NAMALWA (cell line): ENCODE results near the gene IGSF21.

Experiments
- DNase-seq: peaks from one replicate; pipeline ENCODE4 v3.0.0-alpha.2; 2015; ENCODE audit warnings: low spot score

IGSF21 gene

GRCh38 chr1:18263547-18264120 is 156.0 kb downstream of the IGSF21 start:
- DNase-seq = no peak

DNA sequence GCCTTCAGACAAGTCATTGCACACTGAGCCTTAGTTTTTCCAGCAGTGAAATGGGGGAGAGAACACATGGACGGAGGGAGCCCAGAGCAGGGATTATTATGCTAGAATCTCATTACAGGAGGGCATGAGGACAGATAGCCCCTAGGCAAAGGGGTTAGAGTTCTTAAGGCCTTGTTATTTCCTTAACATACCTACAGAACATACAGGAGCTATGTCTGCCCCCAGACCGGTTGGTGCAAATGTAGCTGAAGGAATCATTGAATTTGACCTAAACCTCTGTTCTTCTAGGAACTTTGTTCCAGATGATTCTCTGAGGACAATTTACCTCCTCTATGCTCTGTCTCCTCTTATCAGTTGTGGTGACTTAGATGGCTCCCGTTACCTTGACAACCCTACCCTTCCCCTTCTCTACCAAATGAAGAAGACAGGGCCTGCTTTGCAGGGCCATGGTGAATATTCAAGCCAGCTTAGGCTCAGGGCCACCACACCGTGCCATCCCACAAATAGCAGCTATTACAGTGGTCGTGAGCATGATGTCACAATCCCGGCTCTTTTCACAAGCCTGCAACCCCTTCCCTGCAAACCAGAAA is 156.9 kb downstream of the IGSF21 start:
- no peak for DNase-seq

GRCh38 chr1:18265641-18266040 is 158.0 kb downstream of the IGSF21 start:
- no peak for DNase-seq

DNA sequence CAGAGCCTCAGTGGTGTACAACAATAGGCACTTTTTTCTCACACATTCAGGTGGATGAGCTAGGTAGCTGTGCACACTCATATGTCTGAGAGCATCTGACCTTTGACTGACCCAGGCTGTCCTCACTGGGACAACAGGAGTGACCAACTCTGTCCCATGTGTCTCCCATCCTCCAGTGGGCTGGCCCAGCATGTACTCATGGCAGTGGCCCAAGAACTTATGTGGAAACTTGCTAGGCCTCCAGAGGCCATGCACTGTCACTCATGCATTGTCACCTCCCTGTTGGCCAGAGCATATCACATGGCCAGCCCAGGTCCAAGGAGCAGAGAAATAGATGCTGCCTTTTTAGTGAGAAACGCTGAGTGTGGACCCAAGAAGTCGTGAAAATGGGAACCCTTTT is 158.8 kb downstream of the IGSF21 start:
- DNase-seq = no peak

DNA sequence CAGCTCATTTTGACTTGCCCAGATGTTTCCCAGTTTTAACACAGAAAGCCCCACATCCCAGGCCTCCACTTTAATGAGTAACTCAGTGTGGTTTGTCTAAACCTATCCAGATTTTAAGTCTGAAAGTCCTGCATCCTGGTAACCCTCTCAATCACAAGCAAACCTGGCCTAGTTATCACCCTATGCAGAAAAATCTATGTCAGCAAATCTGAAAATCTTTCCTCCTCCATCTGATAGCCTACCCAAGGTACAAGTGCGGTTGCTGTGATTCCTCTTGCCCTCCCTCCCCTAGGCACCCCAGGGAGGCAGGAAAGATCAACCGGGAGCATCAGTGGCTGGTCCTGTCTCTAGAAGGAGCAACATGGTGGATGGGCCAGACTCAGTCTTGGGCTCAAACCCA is 163.7 kb downstream of the IGSF21 start:
- DNase-seq = no peak

- no peak for DNase-seq
These were observed 171.3 kb downstream of the IGSF21 start for GRCh38 chr1:18278946-18279345.

DNA sequence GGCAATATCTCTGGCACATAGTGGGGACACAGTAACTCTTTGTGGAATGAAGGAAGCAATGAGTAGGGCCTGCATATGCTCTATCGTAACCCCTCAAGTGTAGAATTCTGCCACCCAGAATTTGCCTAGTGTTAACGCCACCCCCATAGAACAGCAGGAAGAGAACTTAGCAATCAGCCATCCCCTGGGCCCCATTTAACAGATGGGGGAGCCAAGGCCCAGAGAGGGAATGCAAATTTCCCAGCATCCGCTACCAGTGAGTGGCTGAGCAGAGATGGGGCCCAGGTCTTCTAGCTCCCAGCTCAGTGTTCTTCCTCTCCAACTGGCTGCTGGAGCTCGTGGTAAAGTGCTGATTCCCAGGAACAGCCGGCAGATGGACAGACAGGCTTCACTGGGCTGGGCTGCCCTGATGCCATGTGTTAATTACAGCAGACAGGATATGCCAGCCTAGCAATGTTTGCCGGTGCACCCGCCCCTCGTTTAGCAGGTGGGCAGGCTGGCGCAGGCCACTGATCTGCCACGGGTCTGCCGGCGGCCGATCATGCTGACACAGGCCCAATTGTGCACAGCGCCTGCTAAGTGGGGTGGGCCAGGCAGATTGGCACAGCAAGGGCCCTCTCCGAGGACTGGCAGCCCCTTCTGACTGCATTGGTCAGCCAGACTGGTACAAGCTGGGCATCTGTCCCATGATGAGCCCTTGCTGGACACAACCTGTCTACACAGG is 171.9 kb downstream of the IGSF21 start:
- no peak for DNase-seq

DNA sequence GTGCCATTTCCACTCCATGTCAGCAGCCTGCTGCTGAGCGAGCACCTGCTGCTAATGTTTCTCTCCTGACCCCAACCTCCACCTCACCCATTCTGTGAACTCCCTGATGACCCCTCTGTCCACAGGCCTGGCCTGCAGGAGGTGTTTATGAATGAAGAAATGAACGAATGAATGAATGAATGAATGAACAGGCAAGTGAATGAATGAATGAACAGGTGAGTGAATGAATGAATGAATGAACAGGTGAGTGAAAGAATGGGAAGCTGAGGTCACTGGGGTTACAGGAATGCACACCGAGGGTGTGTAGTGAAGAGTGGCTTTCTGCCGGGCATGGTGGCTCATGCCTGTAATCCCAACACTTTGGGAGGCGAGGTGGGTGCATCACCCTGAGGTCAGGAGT is 173.4 kb downstream of the IGSF21 start:
- DNase-seq = no peak

GRCh38 chr1:18282851-18283600 is 175.4 kb downstream of the IGSF21 start:
- DNase-seq = no peak

GRCh38 chr1:18283601-18284385 is 176.2 kb downstream of the IGSF21 start:
- no peak for DNase-seq

- no peak for DNase-seq
These were observed 177.4 kb downstream of the IGSF21 start for GRCh38 chr1:18284805-18285537.

GRCh38 chr1:18285538-18285924 is 177.9 kb downstream of the IGSF21 start:
- no peak for DNase-seq

GRCh38 chr1:18288722-18289121 is 181.1 kb downstream of the IGSF21 start:
- no peak for DNase-seq

GRCh38 chr1:18289597-18289996 is 182.0 kb downstream of the IGSF21 start:
- DNase-seq = peak; percentile 24

DNA sequence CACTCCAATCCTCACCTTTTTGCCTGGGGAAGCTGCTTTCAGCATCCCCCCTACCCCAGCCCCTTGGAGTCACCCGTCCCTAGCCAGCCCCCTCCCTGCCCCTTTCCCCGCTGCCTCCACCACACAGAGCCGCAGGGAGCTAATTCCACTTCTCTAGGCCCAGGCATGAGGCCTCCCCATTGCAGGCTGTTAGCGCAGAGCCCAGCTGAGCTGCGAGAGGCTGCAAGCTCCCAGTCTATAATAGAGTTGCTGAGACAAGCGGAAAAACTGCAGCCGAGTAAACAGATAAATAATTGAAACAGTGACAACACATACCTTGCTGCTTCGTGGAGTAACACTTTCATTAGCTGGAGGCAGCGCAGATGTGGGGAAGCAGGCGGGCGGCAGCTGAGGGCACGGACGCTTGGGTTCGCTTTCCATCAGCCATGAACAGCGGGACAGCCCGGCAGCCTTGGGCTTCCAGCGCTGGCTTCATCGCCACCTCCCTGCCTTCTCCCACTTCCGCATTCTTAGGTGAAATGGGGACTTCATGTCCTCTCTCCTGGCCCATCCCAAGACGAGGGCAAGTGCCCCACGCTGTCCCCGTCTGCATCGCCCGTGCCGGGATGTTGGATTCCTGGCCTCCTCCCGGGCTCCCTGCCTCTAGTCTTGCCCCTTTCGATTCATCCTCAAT is 183.3 kb downstream of the IGSF21 start:
- no peak for DNase-seq

DNA sequence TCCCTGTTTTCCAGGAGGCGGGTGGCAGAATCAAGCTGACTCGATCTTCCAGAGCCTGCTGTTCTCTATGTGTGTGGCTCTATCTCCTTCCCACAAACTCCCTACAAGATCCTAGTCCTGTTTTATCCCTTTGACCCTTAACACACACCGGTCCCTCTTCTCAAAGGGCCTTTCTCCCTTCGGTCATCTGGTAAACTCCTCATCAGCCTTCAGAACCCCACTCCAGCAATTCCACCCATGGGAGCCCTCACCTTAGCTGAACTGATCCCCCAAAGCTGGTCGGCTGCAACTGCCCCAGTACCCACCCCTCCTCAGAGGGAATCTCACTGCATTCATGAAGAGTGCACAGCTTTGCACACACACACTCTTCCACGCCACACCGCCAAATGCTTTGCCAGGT is 184.9 kb downstream of the IGSF21 start:
- no peak for DNase-seq

- no peak for DNase-seq
These were observed 185.7 kb downstream of the IGSF21 start for GRCh38 chr1:18293291-18293690.

DNA sequence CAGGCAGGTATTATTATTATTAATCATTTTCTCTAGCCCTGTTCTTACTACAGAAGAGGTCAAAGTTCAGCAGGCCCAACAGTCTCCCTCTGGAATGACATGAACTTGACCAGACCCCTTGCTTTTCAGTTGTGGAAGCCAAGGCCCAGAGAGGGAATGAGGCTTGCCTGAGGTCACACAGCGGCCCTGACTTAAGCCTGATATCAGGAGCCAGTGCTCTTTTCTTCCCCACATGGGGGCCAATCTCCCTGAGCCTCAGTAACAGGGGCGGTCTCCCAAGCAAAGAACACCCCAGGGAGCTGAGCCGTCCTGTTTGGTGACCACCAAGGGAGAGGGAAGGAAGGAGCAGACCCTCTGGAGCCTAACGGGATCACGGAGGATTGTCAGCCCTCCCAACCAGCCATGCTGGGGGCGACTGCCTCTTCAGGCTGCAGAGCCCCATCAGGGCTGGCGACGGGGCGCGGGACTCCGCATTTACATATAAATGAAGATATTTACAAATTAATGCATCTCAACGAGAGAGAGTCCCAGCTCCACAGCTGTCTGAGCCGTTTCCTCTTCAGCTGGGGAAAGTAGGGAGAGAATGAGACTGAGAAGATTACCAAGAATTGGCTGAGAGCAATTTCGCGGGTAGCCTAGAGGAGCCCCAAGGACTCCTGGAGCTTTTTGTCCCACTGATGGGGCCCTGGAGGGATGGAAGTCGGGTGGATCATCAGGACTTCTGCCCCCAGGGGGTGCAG is 187.0 kb downstream of the IGSF21 start:
- DNase-seq = no peak

GRCh38 chr1:18297896-18298648 is 190.5 kb downstream of the IGSF21 start:
- DNase-seq = no peak
